DND-41 (cell line): Measurements from ENCODE around the gene TAS2R46.
"Not testable (repeated sequence)": the region's sequence is repeated elsewhere in the genome, so short reads cannot be mapped to it uniquely, and the experiment has no call there.

Experiments
- ATAC-seq: fragments of 200-7000 bp; cut with Tn5 transposase; 3 replicates; pipeline ENCODE4 v1.9.1; 2021; ENCODE audit warnings: low read depth; ENCODE audit not compliant: insufficient read depth
- DNase-seq: peaks from one replicate; pipeline ENCODE4 v3.0.0-alpha.2; 2020
- H2AFZ ChIP-seq: 2 replicates; pipeline ENCODE4 v1.6.0; 2012; ENCODE audit warnings: low read depth, low read length
- H3K27ac ChIP-seq: 2 replicates; pipeline ENCODE4 v1.5.1; 2012; ENCODE audit warnings: low read length, inconsistent platforms
- H3K27me3 ChIP-seq: fragments of 200-600 bp; sonication (generic); 2 replicates; pipeline ENCODE4 v1.6.0; 2012; ENCODE audit warnings: low read length, mild to moderate bottlenecking, inconsistent platforms; ENCODE audit not compliant: insufficient read depth, poor library complexity
- H3K36me3 ChIP-seq: 2 replicates; pipeline ENCODE4 v1.5.1; 2012; ENCODE audit warnings: low read length, inconsistent platforms; ENCODE audit not compliant: insufficient read depth
- H3K4me1 ChIP-seq: 2 replicates; pipeline ENCODE4 v1.5.1; 2012; ENCODE audit warnings: mild to moderate bottlenecking, low read length; ENCODE audit not compliant: insufficient read depth
- H3K4me2 ChIP-seq: 2 replicates; pipeline ENCODE4 v1.6.0; 2012; ENCODE audit warnings: mild to moderate bottlenecking, moderate library complexity, low read length, inconsistent platforms; ENCODE audit not compliant: insufficient read depth
- H3K4me3 ChIP-seq, 2 experiments: fragments of 200-600 bp in 1 of 2; shearing (Covaris generic) in 1 of 2; 2 replicates each; pipeline ENCODE4 v1.5.1; 2012 to 2016; ENCODE audit warnings: inconsistent platforms in 2 of 2, low read length in 2 of 2, mild to moderate bottlenecking in 2 of 2, low read depth in 1 of 2, moderate library complexity in 1 of 2
- H3K79me2 ChIP-seq: 2 replicates; pipeline ENCODE4 v1.6.0; 2012; ENCODE audit warnings: low read length, inconsistent platforms; ENCODE audit not compliant: insufficient read depth
- H3K9ac ChIP-seq: 2 replicates; pipeline ENCODE4 v1.6.0; 2012; ENCODE audit warnings: low read depth, mild to moderate bottlenecking, inconsistent platforms, low read length, moderate library complexity
- H3K9me3 ChIP-seq: 2 replicates; pipeline ENCODE4 v1.5.1; 2012; ENCODE audit warnings: low read length, moderate library complexity, mild to moderate bottlenecking, inconsistent platforms; ENCODE audit not compliant: insufficient read depth, severe bottlenecking
- H4K20me1 ChIP-seq: 2 replicates; pipeline ENCODE4 v1.6.0; 2012; ENCODE audit warnings: low read length; ENCODE audit not compliant: insufficient read depth
- EZH2 ChIP-seq: IDR thresholded peaks from 3 replicates; pipeline ENCODE4 v1.6.1; 2012; ENCODE audit warnings: borderline replicate concordance, low read depth, mild to moderate bottlenecking, moderate library complexity, low read length, inconsistent platforms; ENCODE audit not compliant: severe bottlenecking
- TF ChIP-seq, protein P1 (sequence below): IDR thresholded peaks from 2 replicates; pipeline ENCODE4 v1.5.1; 2012; ENCODE audit warnings: borderline replicate concordance, low read length, moderate library complexity, mild to moderate bottlenecking; ENCODE audit not compliant: poor library complexity, severe bottlenecking; ENCODE audit errors: extremely low read depth

TAS2R46 gene

GRCh38 chr12:11106288-11106687, 44.2 kb upstream of the TAS2R46 start:
- Histone ChIP-seq H3K27ac (no peak overlapping the region), H4K20me1 (peaks cover 15% of the 10 kb centered on the region), H3K4me3 (no peak overlapping the region), H3K9me3 (no peaks in the 10 kb centered on the region), H3K4me2 (no peak overlapping the region), H3K9ac (no peak overlapping the region), H3K79me2 (peaks cover 74% of the 10 kb centered on the region), H2AFZ (no peak overlapping the region), H3K36me3 (peaks cover 25% of the 10 kb centered on the region), H3K4me1 (no peaks in the 10 kb centered on the region), H3K27me3 (no peaks in the 10 kb centered on the region)
- TF ChIP-seq, protein P1, sequence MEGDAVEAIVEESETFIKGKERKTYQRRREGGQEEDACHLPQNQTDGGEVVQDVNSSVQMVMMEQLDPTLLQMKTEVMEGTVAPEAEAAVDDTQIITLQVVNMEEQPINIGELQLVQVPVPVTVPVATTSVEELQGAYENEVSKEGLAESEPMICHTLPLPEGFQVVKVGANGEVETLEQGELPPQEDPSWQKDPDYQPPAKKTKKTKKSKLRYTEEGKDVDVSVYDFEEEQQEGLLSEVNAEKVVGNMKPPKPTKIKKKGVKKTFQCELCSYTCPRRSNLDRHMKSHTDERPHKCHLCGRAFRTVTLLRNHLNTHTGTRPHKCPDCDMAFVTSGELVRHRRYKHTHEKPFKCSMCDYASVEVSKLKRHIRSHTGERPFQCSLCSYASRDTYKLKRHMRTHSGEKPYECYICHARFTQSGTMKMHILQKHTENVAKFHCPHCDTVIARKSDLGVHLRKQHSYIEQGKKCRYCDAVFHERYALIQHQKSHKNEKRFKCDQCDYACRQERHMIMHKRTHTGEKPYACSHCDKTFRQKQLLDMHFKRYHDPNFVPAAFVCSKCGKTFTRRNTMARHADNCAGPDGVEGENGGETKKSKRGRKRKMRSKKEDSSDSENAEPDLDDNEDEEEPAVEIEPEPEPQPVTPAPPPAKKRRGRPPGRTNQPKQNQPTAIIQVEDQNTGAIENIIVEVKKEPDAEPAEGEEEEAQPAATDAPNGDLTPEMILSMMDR: no peak
- TF ChIP-seq EZH2: no peak
- ATAC-seq (no peak), DNase-seq (no peak)

GRCh38 chr12:11105546-11105945, 43.5 kb upstream of the TAS2R46 start:
- H4K20me1 ChIP-seq: peaks cover 15% of the 10 kb centered on the region
- no peak for ATAC-seq
- H3K4me3 ChIP-seq: no peak overlapping the region
- H2AFZ ChIP-seq: no peak overlapping the region
- H3K36me3 ChIP-seq: peaks cover 28% of the 10 kb centered on the region
- H3K27ac ChIP-seq: no peak overlapping the region
- no peak for TF ChIP-seq EZH2
- TF ChIP-seq, protein P1: no peak
- H3K4me2 ChIP-seq: no peak overlapping the region
- no peaks in the 10 kb centered on the region for H3K4me1 ChIP-seq
- DNase-seq: no peak
- peaks cover 74% of the 10 kb centered on the region for H3K79me2 ChIP-seq
- no peaks in the 10 kb centered on the region for H3K9me3 ChIP-seq
- no peaks in the 10 kb centered on the region for H3K27me3 ChIP-seq
- no peak overlapping the region for H3K9ac ChIP-seq

GRCh38 chr12:11094910-11095309, 32.8 kb upstream of the TAS2R46 start:
- not testable (repeated sequence) for H3K4me3 ChIP-seq, H3K27ac ChIP-seq, H3K9me3 ChIP-seq, H3K36me3 ChIP-seq, H2AFZ ChIP-seq, H3K9ac ChIP-seq, H3K4me1 ChIP-seq, H4K20me1 ChIP-seq, DNase-seq, H3K27me3 ChIP-seq, ATAC-seq, H3K4me2 ChIP-seq
- H3K79me2 ChIP-seq: peaks cover 15% of the 10 kb centered on the region

DNA sequence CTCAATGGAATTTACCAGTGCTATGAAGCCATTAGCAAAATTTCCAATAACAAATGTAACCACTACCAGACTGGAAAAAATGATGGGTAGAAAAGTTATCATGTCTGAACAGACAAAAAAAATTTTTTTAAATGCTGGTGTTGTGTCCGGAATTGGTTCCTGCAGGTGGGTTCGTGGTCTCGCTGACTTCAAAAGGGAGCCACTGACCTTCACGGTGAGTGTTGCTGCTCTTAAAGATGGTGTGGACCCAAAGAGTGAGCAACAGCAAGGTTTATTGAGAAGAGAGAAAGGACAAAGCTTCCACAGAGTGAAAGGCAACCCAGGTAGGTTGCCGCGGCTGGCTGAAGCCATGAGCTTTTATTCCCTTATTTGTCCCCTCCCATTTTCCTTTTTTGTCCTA, 30.0 kb upstream of the TAS2R46 start, which contains the start of gene TAS2R43:
TSS of gene TAS2R43 (minus strand) at position 186 of the 400 bp plus-strand sequence. CDS start at position 102, 84 bp downstream.
- H3K36me3 ChIP-seq: no peaks in the 10 kb centered on the region
- no peak within 1 kb of the TSS for H3K4me3 ChIP-seq
- no peak within 1 kb of the TSS for H3K9ac ChIP-seq
- H3K79me2 ChIP-seq: no peaks in the 10 kb centered on the region
- TF ChIP-seq, protein P1: no peak
- no peak for TF ChIP-seq EZH2
- no peaks in the 10 kb centered on the region for H4K20me1 ChIP-seq
- DNase-seq: no peak
- H3K9me3 ChIP-seq: no peaks in the 10 kb centered on the region
- H3K27me3 ChIP-seq: no peaks in the 10 kb centered on the region
- no peak within 1 kb of the TSS for H2AFZ ChIP-seq
- no peaks in the 10 kb centered on the region for H3K4me1 ChIP-seq
- no peak within 1 kb of the TSS for H3K27ac ChIP-seq
- no peak within 1 kb of the TSS for H3K4me2 ChIP-seq
- ATAC-seq: no peak
